H1 (cell line): ENCODE measurements around the gene SLC28A1. TPM values are rescaled to one million over a fixed set of nuclear protein-coding genes. Genes with fewer than 3 reads are reported as not detected.

Source experiments
- JUND ChIP-seq: IDR thresholded peaks from 2 replicates; pipeline ENCODE4 v1.6.1; 2011; ENCODE audit warnings: mild to moderate bottlenecking, improper control_type of control experiment, low read length
- RNF2 ChIP-seq: fragments of 200-900, 300-1000 bp; sonication (generic); IDR thresholded peaks from 2 replicates; pipeline ENCODE4 v1.7.1; 2016; ENCODE audit warnings: borderline replicate concordance, low read depth, mild to moderate bottlenecking, antibody characterized with exemption, low read length; ENCODE audit not compliant: poor library complexity, severe bottlenecking; ENCODE audit errors: missing control alignments
- polyA plus RNA-seq, 7 experiments: library from polyadenylated mRNA; depleted of rRNA in 3 of 7; stranded (reverse) in 5 of 7; unstranded in 2 of 7; fragments of >200 nt in 5 of 7; fragments of 200-250 nt in 2 of 7; gene quantifications; 1 replicate in 5 of 7; 2 replicates in 1 of 7; 4 replicates in 1 of 7; pipeline versions ENCODE4 v1.2.1 to v1.2.3, GENCODE V29; 2011 to 2013; ENCODE audit warnings: missing spikeins in 2 of 7, mixed read lengths in 2 of 7
- total RNA-seq: library from RNA; stranded (reverse); fragmentation: NEBNext Ultra II Directional; extraction: Animal tissue kit (Norgen Biotek cat#: 25700); gene quantifications from 2 replicates; pipeline ENCODE4 v1.2.1, GENCODE V29; 2021

Gene SLC28A1
- total and polyA plus RNA-seq, 2 of the 8 experiments (the other 6 are each of a cell fraction or from before 2014, with no cell fraction given): 0.09 TPM; not detected in 1

GRCh38 chr15:84915606-84915958 lies 31.1 kb downstream of the SLC28A1 start (continued):
- TF ChIP-seq RNF2: no peak
- no peak for TF ChIP-seq JUND
